Measurements from ENCODE around the gene CAMTA1. TPM values are rescaled to one million over a fixed set of nuclear protein-coding genes. Genes with fewer than 3 reads are reported as not detected.

Gene CAMTA1
- total RNA-seq, 2 experiments from 2014 or later = 43.9 to 73.3 TPM

DNA sequence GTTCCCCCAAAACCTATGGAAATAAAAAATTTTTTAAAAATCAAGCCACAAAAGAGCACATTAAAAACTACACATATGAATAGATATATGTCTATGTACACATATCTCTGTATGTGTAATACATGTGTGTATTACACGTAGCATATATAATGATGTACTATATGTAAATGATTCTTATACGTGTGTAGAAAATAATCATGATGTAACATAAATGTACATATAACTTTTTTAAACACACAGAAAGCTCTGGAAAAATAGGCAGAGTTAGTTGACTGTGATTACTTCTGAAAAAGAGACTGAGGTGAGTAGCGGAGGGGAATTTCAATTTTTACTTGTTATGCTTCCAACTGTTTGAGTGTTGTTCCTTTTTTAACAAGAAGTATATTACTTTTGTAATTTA is 405.0 kb downstream of the CAMTA1 start:
- TF ChIP-seq CTCF (conservative IDR thresholded peaks at IDR 0.05; ENCODE audit: low read length) = no peak
- BruUV-seq (replicated peaks) = no TSS peak
- CTCF ChIA-PET (ENCODE audit: unreplicated experiment) = no interaction called here
- H4K20me1 ChIP-seq (ENCODE audit: insufficient read depth, low read length) = no peaks in the 10 kb centered on the region
- POLR2A ChIA-PET = interaction anchor here (0.6 kb wide), 1 partner anchor 937 kb away, joined by 4 read pairs; no protein-coding TSS in a partner anchor
- H3K27ac ChIP-seq (ENCODE audit: low read depth, low read length, poor library complexity, severe bottlenecking) = no peak overlapping the region
- H3K4me1 ChIP-seq (ENCODE audit: insufficient read depth, low read length, poor library complexity, severe bottlenecking) = no peaks in the 10 kb centered on the region
- H3K9me2 ChIP-seq (ENCODE audit: insufficient read depth, low read length) = no peaks in the 10 kb centered on the region
- DNase-seq (ENCODE audit: low spot score) = no peak
- no peak overlapping the region for H3K4me3 ChIP-seq (ENCODE audit: low read depth, low read length, poor library complexity, severe bottlenecking)
- H3K36me3 ChIP-seq (ENCODE audit: insufficient read depth, low read length) = no peaks in the 10 kb centered on the region
- no peaks in the 10 kb centered on the region for H3K9me3 ChIP-seq (ENCODE audit: low read length)
- H2AFZ ChIP-seq (ENCODE audit: low read length) = no peak overlapping the region
- H3K4me2 ChIP-seq (ENCODE audit: low read length) = no peak overlapping the region
- H3K79me2 ChIP-seq (ENCODE audit: insufficient read depth, low read depth, low read length) = no peaks in the 10 kb centered on the region
- intact Hi-C loops (cut with micrococcal nuclease; ENCODE audit: unreplicated experiment) = no loop called here

DNA sequence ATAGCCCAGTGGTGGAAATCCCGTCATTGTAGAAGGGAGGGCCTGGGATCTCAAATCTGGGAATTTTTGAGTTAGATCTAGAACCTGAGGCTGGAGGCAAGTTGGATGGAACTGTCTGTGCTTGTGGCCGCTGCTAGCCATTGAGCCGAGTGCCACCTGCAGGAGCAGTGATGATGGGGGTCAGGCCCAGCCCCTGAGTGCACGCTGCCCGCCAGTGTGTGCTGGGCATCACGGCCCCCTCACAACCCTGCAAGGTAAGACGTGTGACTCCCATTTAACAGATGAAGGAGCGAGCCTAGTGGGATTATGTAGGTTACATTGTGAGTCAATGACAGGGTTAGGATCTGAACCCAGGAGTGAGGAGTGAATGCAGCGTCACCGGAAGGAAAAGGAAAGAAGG is 407.2 kb downstream of the CAMTA1 start:
- no peak for DNase-seq (ENCODE audit: low spot score)
- Histone ChIP-seq H3K79me2 (ENCODE audit: insufficient read depth, low read depth, low read length) (no peaks in the 10 kb centered on the region), H3K9me3 (ENCODE audit: low read length) (no peaks in the 10 kb centered on the region), H3K9me2 (ENCODE audit: insufficient read depth, low read length) (no peaks in the 10 kb centered on the region), H3K27ac (ENCODE audit: low read depth, low read length, poor library complexity, severe bottlenecking) (no peak overlapping the region), H3K4me3 (ENCODE audit: low read depth, low read length, poor library complexity, severe bottlenecking) (no peak overlapping the region), H4K20me1 (ENCODE audit: insufficient read depth, low read length) (no peaks in the 10 kb centered on the region), H3K4me2 (ENCODE audit: low read length) (no peak overlapping the region), H2AFZ (ENCODE audit: low read length) (no peak overlapping the region), H3K4me1 (ENCODE audit: insufficient read depth, low read length, poor library complexity, severe bottlenecking) (no peaks in the 10 kb centered on the region), H3K36me3 (ENCODE audit: insufficient read depth, low read length) (no peaks in the 10 kb centered on the region)
- POLR2A ChIA-PET = no interaction called here
- no peak for TF ChIP-seq CTCF (conservative IDR thresholded peaks at IDR 0.05; ENCODE audit: low read length)
- no TSS peak for BruUV-seq (replicated peaks)
- CTCF ChIA-PET (ENCODE audit: unreplicated experiment) = no interaction called here
- intact Hi-C loops (cut with micrococcal nuclease; ENCODE audit: unreplicated experiment) = no loop called here

- no peak overlapping the region for H3K4me2 ChIP-seq (ENCODE audit: low read length)
- POLR2A ChIA-PET = no interaction called here
- no peaks in the 10 kb centered on the region for H3K79me2 ChIP-seq (ENCODE audit: insufficient read depth, low read depth, low read length)
- no peak for DNase-seq (ENCODE audit: low spot score)
- no peaks in the 10 kb centered on the region for H3K9me2 ChIP-seq (ENCODE audit: insufficient read depth, low read length)
- H3K4me3 ChIP-seq (ENCODE audit: low read depth, low read length, poor library complexity, severe bottlenecking) = no peak overlapping the region
- H3K4me1 ChIP-seq (ENCODE audit: insufficient read depth, low read length, poor library complexity, severe bottlenecking) = no peaks in the 10 kb centered on the region
- no TSS peak for BruUV-seq (replicated peaks)
- no peak overlapping the region for H3K27ac ChIP-seq (ENCODE audit: low read depth, low read length, poor library complexity, severe bottlenecking)
- no peaks in the 10 kb centered on the region for H4K20me1 ChIP-seq (ENCODE audit: insufficient read depth, low read length)
- TF ChIP-seq CTCF (conservative IDR thresholded peaks at IDR 0.05; ENCODE audit: low read length) = no peak
- no peak for TF ChIP-seq EZH2phosphoT487 (IDR thresholded peaks at IDR 0.05; ENCODE audit: borderline replicate concordance, low read depth, low read length)
- CTCF ChIA-PET (ENCODE audit: unreplicated experiment) = no interaction called here
- no peaks in the 10 kb centered on the region for H3K36me3 ChIP-seq (ENCODE audit: insufficient read depth, low read length)
- no peak overlapping the region for H2AFZ ChIP-seq (ENCODE audit: low read length)
- no peaks in the 10 kb centered on the region for H3K9me3 ChIP-seq (ENCODE audit: low read length)
- intact Hi-C loops (cut with micrococcal nuclease; ENCODE audit: unreplicated experiment) = no loop called here
Observed at GRCh38 chr1:7196036-7196911, 411.0 kb downstream of the CAMTA1 start.
